Body of pancreas (tissue), 4 donors: Measurements from ENCODE around the gene CROCC. TPM values are rescaled to one million over a fixed set of nuclear protein-coding genes. Genes with fewer than 3 reads are reported as not detected.

Experiments used
- ATAC-seq: fragments of 150-250 bp; one replicate; pipeline ENCODE4 v1.9.1; 2016
- DNase-seq, 4 donors: peaks; one replicate each; pipeline ENCODE4 v3.0.0-alpha.2; 2019
- H3K27ac ChIP-seq, 4 donors: fragments of 200-600 bp; sonication (generic); 1 replicate in 3 of 4; 2 replicates in 1 of 4; pipeline versions ENCODE4 v1.5.1 to v1.6.1; 2016 to 2019; ENCODE audit warnings: mild to moderate bottlenecking in 1 of 4, mixed read lengths in 1 of 4, moderate library complexity in 1 of 4
- H3K27me3 ChIP-seq, 2 donors: fragments of 200-600 bp; sonication (generic); one replicate each; pipeline ENCODE4 v1.6.0; 2016; ENCODE audit warnings: mild to moderate bottlenecking in 1 of 2
- H3K36me3 ChIP-seq, 2 donors: fragments of 200-600 bp; sonication (generic); replicated peaks in 1 of 2; 2 replicates each; pipeline ENCODE4 v1.5.1; 2016; ENCODE audit warnings: low read depth in 2 of 2; ENCODE audit not compliant: insufficient read depth in 1 of 2
- H3K4me1 ChIP-seq: fragments of 200-600 bp; sonication (generic); one replicate; pipeline ENCODE4 v1.6.0; 2016
- H3K4me3 ChIP-seq, 2 donors: fragments of 200-600 bp; sonication (generic); 1 replicate in 1 of 2; 2 replicates in 1 of 2; pipeline ENCODE4 v1.5.1; 2016 to 2019
- H3K9me3 ChIP-seq, 3 donors: fragments of 200-600 bp; sonication (generic); 1 replicate in 2 of 3; 2 replicates in 1 of 3; pipeline ENCODE4 v1.5.1; 2016
- POLR2A ChIP-seq, 3 donors: fragments of 450-650 bp; IDR thresholded peaks; one replicate each; pipeline ENCODE4 v1.6.1; 2016; ENCODE audit warnings: antibody characterized with exemption in 3 of 3, mild to moderate bottlenecking in 2 of 3
- WGBS, 2 donors: methylation state at CpG; one replicate each; pipeline ENCODE4 v1.1.5; 2017; 5-methylcytosine and 5-hydroxymethylcytosine counted together
- intact Hi-C: fragments of 100-400 bp; cut with DNase I; formaldehyde crosslinking; loops from one replicate; pipeline ENCODE4 v1.15.1; 2023
- total RNA-seq, 2 donors: library from RNA; depleted of rRNA; stranded (reverse); fragments of >200 nt; gene quantifications; one replicate each; pipeline ENCODE4 v1.1.0, GENCODE V29; 2016
- TF ChIP-seq, protein P1 (sequence below), 7 experiments: fragments of 450-650 bp in 4 of 7; fragments of 200-600 bp in 3 of 7; sonication (generic) in 3 of 7; IDR thresholded peaks; one replicate each; pipeline ENCODE4 v1.5.1; 2016 to 2019; ENCODE audit warnings: antibody characterized with exemption in 7 of 7

CROCC gene
- total RNA-seq, 2 donors from 2014 or later, result 49.8 to 151 TPM

DNA sequence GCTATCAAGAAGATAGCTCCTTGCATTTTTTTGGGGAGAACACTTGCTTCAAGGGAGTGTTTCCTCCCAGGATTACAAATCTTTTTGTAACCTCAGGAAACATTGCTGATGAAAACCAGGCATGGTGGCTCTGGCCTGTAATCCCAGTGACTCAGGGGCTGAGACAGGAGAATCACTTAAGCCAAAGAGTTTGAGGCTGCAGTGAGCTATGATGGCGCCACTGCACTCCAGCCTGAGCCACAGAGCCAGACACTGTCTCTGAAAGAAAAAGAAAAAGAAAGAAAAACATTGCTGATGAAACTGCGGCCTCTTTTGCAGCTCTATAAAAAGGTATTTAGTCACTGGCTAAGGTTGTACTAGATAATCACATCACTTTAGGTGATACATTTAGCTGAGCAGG lies 18.7 kb upstream of the CROCC start:
- no peaks in the 10 kb centered on the region for H3K36me3 ChIP-seq
- intact Hi-C loops, result no loop called here
- WGBS, 2 donors, result 71 to 86% methylated on average over 2 of the region's 2 CpGs
- peaks cover 13% of the 10 kb centered on the region for H3K4me1 ChIP-seq
- TF ChIP-seq, protein P1, sequence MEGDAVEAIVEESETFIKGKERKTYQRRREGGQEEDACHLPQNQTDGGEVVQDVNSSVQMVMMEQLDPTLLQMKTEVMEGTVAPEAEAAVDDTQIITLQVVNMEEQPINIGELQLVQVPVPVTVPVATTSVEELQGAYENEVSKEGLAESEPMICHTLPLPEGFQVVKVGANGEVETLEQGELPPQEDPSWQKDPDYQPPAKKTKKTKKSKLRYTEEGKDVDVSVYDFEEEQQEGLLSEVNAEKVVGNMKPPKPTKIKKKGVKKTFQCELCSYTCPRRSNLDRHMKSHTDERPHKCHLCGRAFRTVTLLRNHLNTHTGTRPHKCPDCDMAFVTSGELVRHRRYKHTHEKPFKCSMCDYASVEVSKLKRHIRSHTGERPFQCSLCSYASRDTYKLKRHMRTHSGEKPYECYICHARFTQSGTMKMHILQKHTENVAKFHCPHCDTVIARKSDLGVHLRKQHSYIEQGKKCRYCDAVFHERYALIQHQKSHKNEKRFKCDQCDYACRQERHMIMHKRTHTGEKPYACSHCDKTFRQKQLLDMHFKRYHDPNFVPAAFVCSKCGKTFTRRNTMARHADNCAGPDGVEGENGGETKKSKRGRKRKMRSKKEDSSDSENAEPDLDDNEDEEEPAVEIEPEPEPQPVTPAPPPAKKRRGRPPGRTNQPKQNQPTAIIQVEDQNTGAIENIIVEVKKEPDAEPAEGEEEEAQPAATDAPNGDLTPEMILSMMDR (IDR thresholded peaks at IDR 0.05), result no peak
- TF ChIP-seq POLR2A (IDR thresholded peaks at IDR 0.05), result no peak
- ATAC-seq (no peak), DNase-seq (no peak)
- peaks cover 0 to 4% (median 0%) of the 10 kb centered on the region in 3 donors for H3K9me3 ChIP-seq
- H3K27ac ChIP-seq, result peak overlapping the region in 3 of 4 donors; percentile 1 to 98 (median 92)
- no peak overlapping the region for H3K4me3 ChIP-seq
- no peaks in the 10 kb centered on the region for H3K27me3 ChIP-seq

DNA sequence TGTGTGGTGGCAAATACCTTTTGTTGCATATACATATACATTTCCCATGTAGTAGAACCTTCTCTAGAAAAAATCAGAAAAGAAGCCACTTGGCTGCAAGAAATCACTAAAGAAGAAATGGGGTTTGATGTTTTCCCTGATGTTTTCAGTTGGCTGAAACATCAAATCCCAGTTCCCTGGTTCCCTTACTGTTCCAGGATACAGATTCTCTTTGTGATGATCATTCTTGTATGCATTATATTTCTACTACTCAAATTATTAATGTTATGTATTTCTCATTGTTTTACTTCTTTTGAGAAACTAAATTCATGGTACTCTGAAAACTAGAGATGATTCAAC lies 18.3 kb upstream of the CROCC start:
- peaks cover 13% of the 10 kb centered on the region for H3K4me1 ChIP-seq
- ATAC-seq, result no peak
- peaks cover 0 to 4% (median 0%) of the 10 kb centered on the region in 3 donors for H3K9me3 ChIP-seq
- intact Hi-C loops, result no loop called here
- H3K27me3 ChIP-seq, result no peaks in the 10 kb centered on the region
- H3K27ac ChIP-seq, result peak overlapping the region; percentile 1 to 99 (median 95)
- TF ChIP-seq POLR2A (IDR thresholded peaks at IDR 0.05), result no peak
- TF ChIP-seq, protein P1 (IDR thresholded peaks at IDR 0.05), result no peak
- H3K4me3 ChIP-seq, result peak overlapping the region in 1 of 2 donors; percentile 3
- no peak for DNase-seq
- no peaks in the 10 kb centered on the region for H3K36me3 ChIP-seq

DNA sequence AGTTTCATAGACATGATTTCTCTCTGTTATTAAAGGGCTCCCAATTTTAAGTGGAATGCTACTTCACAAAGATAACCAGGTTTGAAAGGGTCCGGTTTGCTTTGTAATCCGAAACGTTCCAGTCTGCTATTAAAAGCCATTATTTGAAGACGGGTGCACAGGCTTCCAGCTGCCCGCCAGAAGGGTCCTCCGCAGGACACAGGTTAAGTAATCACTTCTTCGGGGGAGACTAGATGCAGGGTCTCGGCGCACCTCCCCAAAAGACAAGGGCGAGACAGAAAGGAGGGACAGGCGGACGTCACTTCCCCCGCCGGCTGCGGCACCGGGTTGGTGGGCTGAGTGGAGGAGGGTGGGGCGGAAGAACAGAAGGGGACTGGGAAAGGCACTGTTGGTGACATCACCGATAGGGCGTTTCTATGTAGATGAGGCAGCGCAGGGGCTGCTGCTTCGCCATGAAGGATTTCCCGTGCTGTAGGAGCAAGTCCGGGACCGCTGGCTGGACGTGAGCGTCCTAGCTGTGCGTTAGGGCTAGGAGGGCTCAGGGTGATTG lies 17.1 kb upstream of the CROCC start:
- peak overlapping the region; percentile 1 to 3 for H3K4me3 ChIP-seq
- H3K36me3 ChIP-seq, result no peaks in the 10 kb centered on the region
- peak; percentile 98 for ATAC-seq
- no peaks in the 10 kb centered on the region for H3K27me3 ChIP-seq
- peaks cover 0 to 4% (median 0%) of the 10 kb centered on the region in 3 donors for H3K9me3 ChIP-seq
- peak overlapping the region; percentile 92 to 100 (median 98) for H3K27ac ChIP-seq
- H3K4me1 ChIP-seq, result peaks cover 13% of the 10 kb centered on the region
- DNase-seq, result peak; percentile 98 to 100 (median 100)
- intact Hi-C loops, result no loop called here
- WGBS, 2 donors, result 0 to 1% methylated on average over 27 of the region's 27 CpGs
- TF ChIP-seq, protein P1 (IDR thresholded peaks at IDR 0.05), result peak in 1 of 7 experiments; percentile 13
- TF ChIP-seq POLR2A (IDR thresholded peaks at IDR 0.05), result no peak

DNA sequence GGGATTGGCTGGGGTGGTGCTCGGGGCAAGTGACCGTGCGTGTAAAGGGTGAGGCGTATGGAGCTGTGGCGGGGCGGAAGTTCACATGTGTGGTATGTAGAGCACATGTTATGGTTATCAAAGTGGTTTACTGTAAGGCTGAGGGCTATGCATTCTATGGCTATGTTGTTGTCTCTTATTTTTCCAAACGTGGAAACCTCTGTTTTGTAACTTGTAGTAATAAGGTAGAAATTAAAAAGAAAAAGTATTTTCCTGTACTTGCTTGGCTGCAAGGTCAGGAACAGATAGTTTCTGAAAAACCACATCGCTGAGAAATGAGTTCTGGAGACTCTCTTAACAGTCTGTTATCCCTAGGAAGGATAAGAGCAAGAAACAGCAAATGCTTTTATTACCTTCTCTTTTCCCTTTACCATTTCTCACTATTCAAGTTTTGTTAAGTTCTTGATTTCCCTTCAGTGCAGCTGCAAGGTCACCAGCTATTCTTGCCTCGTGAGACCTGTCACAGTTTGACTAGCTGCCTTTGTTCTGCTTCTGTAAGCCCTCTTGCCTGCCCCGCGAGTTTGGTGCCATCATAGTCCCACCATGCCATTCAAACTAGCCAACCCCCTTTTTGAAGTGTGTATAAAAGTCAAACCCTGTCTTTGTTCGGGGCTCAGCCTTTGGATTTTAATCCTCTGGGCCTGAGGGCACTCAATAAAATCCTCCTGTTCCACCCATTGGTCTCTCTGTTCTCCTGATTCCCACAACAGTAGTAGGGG lies 16.4 kb upstream of the CROCC start:
- 4% methylated on average over 12 of the region's 12 CpGs for WGBS, 2 donors
- intact Hi-C loops, result no loop called here
- peak; percentile 85 for ATAC-seq
- peak; percentile 56 to 65 (median 58) for DNase-seq
- H3K27me3 ChIP-seq, result no peaks in the 10 kb centered on the region
- H3K4me3 ChIP-seq, result no peak overlapping the region
- peaks cover 13% of the 10 kb centered on the region for H3K4me1 ChIP-seq
- H3K36me3 ChIP-seq, result no peaks in the 10 kb centered on the region
- peak overlapping the region; percentile 92 to 100 (median 98) for H3K27ac ChIP-seq
- peaks cover 0 to 4% (median 0%) of the 10 kb centered on the region in 3 donors for H3K9me3 ChIP-seq
- TF ChIP-seq POLR2A (IDR thresholded peaks at IDR 0.05), result peak; percentile 99 to 100 (median 100)
- TF ChIP-seq, protein P1 (IDR thresholded peaks at IDR 0.05), result no peak
